Hematopoietic multipotent progenitor cell (in vitro differentiated cells): Measurements from ENCODE around the gene WNT3A. TPM values are rescaled to one million over a fixed set of nuclear protein-coding genes. Genes with fewer than 3 reads are reported as not detected.

Source experiments
- DNase-seq, 3 donors: peaks; one replicate each; pipeline ENCODE4 v3.0.0-alpha.2; 2011 to 2015; ENCODE audit warnings: low read depth in 2 of 3, low spot score in 2 of 3
- total RNA-seq: library from RNA; depleted of rRNA; stranded (reverse); fragments of >200 nt; gene quantifications from one replicate; pipeline ENCODE4 v1.2.3, GENCODE V29; 2012

The WNT3A gene
- total RNA-seq, 1 donor, result not detected

GRCh38 chr1:228095938-228096337 lies 89.1 kb downstream of the WNT3A start:
- DNase-seq, result no peak

- no peak for DNase-seq
Measured at GRCh38 chr1:228096416-228097332, 89.9 kb downstream of the WNT3A start.

DNA sequence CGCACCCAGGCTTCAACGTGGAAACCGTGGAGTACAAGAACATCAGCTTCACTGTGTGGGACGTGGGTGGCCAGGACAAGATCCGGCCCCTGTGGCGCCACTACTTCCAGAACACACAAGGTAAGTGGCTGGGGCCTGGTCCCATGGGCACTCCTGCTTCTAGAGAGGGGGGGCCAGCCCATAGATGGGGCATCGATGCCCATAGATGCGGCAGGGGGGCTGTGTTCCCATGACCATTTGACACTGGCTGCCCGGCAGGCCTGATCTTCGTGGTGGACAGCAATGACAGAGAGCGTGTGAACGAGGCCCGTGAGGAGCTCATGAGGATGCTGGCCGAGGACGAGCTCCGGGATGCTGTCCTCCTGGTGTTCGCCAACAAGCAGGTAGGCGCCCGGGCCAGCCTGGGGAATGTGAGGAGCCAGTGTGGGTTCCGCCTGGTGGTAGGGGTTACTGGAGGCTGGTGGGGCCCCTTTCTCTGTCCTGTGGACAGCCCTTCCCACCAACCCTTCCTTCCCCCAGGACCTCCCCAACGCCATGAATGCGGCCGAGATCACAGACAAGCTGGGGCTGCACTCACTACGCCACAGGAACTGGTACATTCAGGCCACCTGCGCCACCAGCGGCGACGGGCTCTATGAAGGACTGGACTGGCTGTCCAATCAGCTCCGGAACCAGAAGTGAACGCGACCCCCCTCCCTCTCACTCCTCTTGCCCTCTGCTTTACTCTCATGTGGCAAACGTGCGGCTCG lies 90.7 kb downstream of the WNT3A start:
- no peak for DNase-seq

- DNase-seq, result no peak
Measured at GRCh38 chr1:228098323-228098931, 91.6 kb downstream of the WNT3A start.

GRCh38 chr1:228099331-228099732 lies 92.5 kb downstream of the WNT3A start:
- no peak for DNase-seq

DNA sequence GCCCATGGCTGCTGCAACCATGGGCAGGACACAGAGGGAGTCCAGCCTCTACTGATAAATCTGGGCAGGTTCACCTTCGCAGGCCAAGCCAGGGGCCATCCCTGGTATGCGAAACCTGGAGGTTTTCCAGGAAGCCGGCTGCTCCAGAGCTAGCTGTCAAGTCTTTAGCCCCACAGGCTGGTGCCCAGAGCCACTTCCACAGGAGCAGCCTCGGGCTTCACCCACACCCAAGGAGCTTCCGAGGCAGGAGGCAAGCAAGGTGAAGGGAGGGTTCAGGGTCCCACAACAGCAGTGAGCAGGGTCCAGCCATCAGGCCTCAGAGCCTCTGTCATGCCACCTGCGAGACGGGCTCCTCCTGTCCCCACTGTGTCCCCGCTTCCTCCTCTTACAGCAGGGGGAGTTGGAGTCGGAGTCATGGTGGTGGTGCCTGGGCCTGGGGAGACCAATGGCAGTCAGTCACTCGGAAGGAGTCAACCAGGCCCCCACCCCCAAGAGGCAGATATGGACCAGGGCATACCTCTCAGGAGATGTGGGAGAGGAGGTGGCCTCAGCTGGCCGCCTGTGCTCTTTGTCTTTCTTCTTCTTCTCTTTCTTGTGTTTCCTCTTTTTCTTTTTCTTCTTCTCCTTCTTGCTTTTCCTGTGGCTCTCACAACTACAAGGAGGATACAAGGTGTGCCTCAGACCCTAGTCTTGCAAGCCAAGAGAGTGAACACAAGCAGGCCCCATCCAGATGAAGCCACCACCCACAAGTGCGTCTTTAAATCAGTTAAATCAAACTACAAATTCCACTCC lies 94.2 kb downstream of the WNT3A start:
- no peak for DNase-seq

GRCh38 chr1:228101614-228101993 lies 94.8 kb downstream of the WNT3A start:
- no peak for DNase-seq

- peak in 1 of 3 donors; percentile 64 for DNase-seq
Measured at GRCh38 chr1:228101994-228102790, 95.4 kb downstream of the WNT3A start.

- DNase-seq, result peak; percentile 84 to 95 (median 92)
Measured at GRCh38 chr1:228102791-228103620, 96.2 kb downstream of the WNT3A start, which contains the start of gene C1orf35. TSS of gene C1orf35 (minus strand) at chr1:228103325. CDS start at chr1:228103227, 98 bp downstream.

GRCh38 chr1:228104526-228105269 lies 97.9 kb downstream of the WNT3A start:
- no peak for DNase-seq

DNA sequence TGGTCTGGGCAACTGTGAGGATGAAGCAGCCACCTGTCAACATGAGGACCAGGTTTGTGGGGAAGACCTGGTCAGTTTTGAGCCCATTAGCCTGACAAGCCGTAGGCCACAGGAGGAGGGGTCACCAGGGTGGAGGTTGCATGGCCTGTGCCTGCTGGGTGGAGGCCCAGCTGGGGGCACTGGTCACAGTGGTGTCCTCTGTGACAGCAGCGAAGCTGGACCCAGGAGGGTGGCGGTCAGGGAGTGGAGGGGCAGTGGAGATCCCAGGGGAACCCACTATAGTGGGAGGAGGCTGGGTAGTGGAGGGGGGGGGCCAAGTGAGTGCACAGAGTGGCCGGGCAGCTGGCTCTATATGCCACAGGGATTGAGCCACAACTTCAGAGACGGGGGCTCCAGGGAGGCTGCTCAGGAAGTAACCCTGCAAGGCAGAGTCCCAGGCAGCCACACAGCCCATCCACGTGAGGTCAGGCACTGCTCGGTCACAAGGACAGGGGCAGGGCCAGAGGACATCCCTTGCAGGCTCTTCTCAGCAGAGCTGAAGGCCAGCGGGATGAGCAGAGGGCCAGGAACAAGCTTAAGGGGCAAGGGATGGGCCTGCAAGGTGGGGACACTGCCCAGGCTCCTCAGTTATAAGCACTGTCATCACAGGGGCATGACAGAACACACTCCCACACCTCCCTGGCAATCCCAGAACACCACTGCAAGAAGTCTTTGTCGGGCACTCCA lies 98.6 kb downstream of the WNT3A start:
- no peak for DNase-seq

DNA sequence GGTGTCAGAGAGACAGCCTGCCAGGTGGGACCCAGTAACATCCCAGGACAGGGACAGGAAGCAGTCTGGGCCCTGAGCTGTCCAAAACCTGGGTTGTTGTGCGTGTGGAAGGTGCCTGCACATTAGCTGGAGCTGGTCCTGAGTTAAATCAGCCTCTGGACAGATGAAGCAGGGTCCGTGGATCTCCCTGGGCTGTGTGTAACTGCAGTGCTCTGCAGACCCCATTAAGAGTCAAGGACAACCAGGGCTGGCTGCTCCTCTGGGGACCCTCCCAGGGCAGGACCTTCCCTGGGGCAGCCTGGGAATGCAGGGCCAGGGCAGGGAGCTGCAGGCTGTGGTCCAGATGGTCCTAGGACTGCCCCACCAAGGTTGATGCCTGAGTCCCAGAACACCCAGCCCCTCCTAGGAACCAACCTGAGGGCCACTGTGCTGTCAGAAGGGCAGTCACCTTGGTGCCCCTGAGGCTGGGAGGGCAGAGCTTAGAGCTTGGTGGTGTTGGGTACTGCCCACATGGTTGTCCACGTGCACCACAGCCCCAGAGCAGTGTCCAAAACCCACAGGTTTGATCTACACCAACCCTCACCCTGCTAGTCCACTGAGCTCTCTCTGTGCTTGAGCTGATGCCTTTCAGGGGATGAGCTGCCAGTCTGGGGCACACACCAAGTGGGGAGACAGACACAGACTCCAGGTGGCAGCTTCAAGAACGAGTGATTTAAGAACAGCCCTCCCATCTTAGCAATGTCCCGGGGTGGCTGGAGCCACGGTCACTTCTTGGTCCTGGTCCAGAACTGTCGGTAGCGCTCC lies 99.4 kb downstream of the WNT3A start:
- no peak for DNase-seq

GRCh38 chr1:228106800-228107054 lies 99.9 kb downstream of the WNT3A start:
- no peak for DNase-seq

DNA sequence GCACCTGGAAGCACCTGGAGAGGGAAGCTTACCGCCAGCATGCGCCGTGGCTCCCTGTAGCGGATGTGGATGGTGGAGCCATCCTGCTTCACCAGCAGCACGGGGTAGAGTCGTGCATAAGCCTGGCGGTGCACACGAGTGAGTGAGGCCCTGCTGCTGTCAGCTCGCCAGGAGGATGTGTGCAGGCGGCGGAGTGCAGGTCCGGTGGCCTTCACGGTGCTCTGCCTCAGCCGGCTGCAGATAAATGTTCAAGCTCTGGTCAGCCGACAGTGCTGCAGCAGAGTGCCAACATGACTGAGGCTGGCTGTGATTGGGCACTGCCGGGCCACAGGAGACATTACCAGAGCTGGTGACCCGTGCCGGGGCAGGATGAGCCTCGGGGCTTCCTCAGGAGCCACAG lies 100.8 kb downstream of the WNT3A start:
- DNase-seq, result no peak

- DNase-seq, result no peak
Measured at GRCh38 chr1:228108055-228108690, 101.4 kb downstream of the WNT3A start.

DNA sequence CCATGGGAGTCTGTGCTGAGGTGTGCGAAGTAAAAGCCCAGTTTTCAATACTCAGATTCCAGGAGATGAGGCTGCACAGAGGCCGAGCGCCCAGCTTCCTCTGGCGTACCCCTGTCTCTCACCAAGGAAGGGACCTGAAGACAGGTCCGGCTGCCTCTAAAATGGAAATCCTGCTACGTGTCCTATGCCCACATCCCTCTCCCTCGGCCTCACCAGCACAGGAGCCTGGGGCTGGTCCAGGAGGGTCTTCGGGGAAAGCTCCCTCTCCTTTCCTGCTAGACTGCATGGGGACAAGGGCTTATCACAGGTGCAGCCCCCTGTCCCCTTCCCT lies 101.9 kb downstream of the WNT3A start:
- DNase-seq, result no peak
